GM20000 (cell line): ENCODE results near the gene TUBB2A.
A peak's percentile ranks its signal among the peaks of the same experiment; 100 is the strongest.
"Not testable (repeated sequence)": the region's sequence is repeated elsewhere in the genome, so short reads cannot be mapped to it uniquely, and the experiment has no call there.

Source experiments
- DNase-seq: peaks from one replicate; pipeline ENCODE4 v3.0.0; 2012; ENCODE audit warnings: low spot score
- TF ChIP-seq, protein P1 (sequence below): IDR thresholded peaks from 2 replicates; pipeline ENCODE4 v1.5.1; 2012; ENCODE audit warnings: mild to moderate bottlenecking, control low read depth; ENCODE audit errors: extremely low read depth, missing control alignments

TUBB2A gene

DNA sequence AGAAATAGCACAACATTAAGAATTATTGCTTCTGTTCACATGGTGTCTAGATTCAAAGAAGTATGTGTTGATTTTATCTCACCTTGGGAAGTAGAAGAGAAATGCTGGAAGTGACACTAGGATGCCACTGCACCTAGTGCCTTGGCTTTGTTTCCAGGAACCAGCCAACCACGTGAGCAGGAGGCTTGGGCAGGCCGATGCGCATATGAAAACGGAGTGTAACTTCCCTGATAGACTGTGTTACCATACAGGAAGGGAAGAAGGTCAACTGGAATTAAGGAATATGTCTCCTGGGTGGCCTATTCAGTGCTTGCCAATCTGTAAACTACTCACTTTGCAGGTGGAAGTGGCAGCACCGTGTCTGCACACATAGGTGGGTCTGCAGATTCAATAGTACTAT is 42.0 kb upstream of the TUBB2A start:
- TF ChIP-seq, protein P1, sequence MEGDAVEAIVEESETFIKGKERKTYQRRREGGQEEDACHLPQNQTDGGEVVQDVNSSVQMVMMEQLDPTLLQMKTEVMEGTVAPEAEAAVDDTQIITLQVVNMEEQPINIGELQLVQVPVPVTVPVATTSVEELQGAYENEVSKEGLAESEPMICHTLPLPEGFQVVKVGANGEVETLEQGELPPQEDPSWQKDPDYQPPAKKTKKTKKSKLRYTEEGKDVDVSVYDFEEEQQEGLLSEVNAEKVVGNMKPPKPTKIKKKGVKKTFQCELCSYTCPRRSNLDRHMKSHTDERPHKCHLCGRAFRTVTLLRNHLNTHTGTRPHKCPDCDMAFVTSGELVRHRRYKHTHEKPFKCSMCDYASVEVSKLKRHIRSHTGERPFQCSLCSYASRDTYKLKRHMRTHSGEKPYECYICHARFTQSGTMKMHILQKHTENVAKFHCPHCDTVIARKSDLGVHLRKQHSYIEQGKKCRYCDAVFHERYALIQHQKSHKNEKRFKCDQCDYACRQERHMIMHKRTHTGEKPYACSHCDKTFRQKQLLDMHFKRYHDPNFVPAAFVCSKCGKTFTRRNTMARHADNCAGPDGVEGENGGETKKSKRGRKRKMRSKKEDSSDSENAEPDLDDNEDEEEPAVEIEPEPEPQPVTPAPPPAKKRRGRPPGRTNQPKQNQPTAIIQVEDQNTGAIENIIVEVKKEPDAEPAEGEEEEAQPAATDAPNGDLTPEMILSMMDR = no peak
- no peak for DNase-seq

DNA sequence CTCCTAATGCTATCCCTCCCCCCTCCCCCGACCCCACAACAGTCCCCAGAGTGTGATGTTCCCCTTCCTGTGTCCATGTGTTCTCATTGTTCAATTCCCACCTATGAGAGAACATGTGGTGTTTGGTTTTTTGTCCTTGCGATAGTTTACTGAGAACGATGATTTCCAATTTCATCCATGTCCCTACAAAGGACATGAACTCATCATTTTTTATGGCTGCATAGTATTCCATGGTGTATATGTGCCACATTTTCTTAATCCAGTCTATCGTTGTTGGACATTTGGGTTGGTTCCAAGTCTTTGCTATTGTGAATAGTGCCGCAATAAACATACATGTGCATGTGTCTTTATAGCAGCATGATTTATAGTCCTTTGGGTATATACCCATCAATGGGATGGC is 40.4 kb upstream of the TUBB2A start:
- not testable (repeated sequence) for DNase-seq

DNA sequence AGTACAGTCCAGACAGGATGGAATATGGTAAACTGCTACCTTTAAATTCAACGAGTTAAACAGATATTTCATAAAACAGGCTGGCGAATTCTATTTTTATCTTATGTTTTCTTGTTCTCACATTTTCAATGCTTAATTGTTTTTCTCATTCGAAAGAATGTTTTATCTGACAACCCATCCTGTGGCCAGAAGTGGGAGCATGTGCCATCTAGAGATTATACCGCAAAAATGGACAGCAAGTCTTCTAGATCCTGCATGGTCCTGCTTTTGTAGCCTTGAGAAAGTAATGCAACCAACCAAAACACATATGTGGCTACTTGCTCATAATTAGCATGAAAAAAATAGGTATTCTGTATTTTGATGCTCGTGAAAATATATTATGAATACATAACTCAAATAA is 39.4 kb upstream of the TUBB2A start:
- no peak for DNase-seq
- TF ChIP-seq, protein P1 = no peak

GRCh38 chr6:3195695-3196497 is 38.6 kb upstream of the TUBB2A start:
- TF ChIP-seq, protein P1 = no peak
- no peak for DNase-seq

DNA sequence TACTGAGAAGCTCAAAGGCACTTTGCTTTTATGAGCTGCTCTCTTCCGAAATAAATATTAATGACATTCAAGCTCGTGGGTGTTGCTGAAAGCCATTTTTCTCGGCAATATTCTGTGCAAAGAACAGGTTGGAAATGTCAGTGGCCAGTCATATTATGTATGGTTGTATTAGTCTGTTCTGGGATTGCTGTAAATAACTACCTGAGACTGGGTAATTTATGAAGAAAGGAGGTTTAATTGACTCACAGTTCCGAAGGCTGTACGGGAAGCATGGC is 38.0 kb upstream of the TUBB2A start:
- DNase-seq = no peak
- TF ChIP-seq, protein P1 = no peak

DNA sequence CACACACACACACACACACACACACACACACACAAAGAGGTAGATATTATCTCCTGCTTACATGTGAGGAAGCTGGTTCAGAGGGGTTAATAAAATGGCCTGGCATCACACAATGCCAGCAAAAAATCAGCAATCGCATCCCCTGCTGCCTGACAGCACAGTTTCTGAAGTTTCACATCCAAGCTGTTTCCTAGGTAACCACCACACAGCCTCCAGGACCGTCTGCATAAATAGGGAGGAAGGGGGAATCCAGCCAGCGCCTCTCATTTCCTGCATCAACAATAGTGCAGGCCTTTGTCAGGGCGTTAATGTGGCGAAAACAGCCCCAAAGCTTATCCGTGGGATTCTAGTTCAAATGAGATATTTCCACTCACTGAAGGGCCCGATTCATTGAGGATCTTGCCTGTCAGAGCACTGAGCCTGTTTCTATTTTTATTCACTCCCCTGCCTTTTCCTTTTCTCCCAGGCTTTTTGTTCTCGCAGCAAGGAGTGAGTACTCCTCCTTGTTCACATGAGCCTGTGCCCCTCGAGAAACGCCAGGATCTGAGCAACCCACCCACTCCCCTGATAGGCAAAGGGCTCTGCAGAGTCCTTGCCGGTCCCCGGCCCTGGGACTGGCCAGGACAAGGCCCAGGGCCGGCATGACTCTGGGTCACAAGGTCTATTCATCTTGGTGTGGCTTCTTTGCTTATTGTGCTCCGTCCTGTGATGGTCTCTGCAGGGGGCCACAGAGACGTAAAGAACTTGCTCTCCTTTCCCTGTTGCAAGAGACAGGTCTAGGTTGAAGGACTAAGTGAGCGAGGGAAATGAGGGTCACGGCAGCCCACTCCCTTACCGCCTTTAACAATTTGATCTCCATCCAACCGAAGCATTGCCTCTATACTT is 37.4 kb upstream of the TUBB2A start:
- peak; percentile 42 for DNase-seq
- TF ChIP-seq, protein P1 = no peak

DNA sequence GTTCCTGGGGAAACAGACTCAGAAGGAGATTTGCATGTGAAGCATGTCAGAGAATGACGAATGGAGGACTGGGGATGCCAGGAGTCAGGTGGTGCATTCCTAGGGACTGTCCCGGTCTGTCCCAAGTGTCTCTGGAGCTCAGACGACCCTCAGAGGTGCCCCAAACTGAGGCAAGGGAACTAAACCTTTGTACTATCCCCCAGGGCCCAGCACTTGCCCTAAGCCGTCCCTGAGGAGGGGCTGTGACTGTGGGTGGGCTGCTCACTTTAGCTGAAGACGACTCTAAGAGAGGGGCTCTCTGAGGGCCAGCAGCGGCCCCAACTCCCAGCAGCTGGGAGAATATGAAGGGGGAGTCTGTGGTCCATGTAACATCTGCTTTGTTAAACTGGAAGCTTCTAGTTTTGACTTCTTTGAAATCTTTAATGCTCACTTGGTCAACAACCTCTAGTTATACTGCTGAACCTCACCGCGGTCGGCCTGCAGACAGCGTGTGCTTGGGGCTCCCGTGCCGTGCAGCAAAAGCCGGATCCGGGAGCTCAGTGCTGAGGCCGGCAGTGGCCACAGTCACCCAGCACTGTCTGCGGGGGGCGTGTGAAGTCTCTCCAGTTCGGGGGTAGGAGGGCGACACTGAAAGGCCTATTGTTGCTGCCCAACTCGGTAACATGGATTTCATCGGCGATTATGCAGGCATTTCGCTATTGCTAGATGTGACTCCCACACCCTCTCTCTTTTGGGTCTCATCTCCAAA is 35.9 kb upstream of the TUBB2A start:
- TF ChIP-seq, protein P1 = no peak
- no peak for DNase-seq
